GM18508 (cell line): ENCODE measurements around the gene DBNDD1.
"Not testable (repeated sequence)": the region's sequence is repeated elsewhere in the genome, so short reads cannot be mapped to it uniquely, and the experiment has no call there.

Experiments
- ATAC-seq: cut with Tn5 transposase; IDR thresholded peaks from one replicate; pipeline ENCODE4 v1.9.1; 2021; ENCODE audit warnings: moderate number of reproducible peaks; ENCODE audit not compliant: insufficient read depth, unreplicated experiment

DBNDD1 gene

DNA sequence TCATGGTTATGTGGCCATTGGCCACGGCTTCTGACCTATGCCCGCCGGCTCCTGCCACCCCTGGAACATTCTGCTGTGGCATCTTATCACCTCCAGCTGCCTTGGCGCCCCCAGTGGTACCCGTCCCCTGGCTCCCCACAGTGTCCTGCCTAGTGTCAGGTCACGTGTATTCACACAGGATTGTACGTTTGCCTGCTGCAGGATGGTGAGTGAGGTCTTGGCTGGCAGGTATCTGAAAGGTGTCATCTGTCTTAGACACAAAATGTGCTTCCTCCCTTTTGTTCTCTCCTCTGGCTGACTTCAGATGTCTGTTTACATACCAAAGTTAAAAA lies 24.9 kb downstream of the DBNDD1 start:
- ATAC-seq, result no peak

DNA sequence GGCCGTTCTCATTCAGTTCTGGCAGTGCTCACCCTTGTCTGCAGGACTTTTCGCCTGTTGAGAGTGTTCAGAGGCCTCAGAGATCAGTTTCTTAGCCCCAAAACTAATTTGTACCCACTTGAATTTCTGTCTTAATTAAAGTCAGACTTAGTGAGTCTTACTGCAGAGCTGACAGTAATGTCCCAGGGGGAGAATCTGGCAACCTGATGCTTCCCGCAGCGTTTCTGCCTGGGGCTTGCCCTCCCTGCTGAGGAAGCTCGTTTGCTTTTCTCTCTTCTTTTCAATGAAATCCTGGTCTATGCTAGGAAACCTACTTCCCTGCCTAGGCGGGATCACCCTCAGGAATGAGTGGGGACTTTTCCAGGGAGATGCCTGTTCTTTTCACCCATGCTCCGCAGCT lies 25.3 kb downstream of the DBNDD1 start:
- no peak for ATAC-seq

DNA sequence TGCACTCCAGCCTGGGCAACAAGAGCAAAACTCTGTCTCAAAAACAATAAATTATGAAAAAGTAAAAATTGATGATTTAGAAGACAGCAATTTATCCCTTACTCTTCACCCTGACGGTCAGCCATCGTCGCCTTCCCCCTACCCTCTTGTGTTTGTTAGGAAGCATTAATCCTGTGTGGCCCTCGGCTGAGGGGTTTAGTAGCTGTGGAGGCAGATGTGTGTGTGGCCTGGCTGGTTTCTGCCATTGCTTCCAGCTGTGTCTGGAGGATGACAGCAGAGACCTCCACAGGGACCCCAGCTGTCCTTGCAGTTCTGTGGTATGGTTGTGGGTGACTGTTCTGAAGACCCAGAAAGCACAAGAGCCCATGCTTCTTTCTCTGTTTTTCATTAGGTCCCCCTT lies 25.9 kb downstream of the DBNDD1 start:
- ATAC-seq, result no peak

DNA sequence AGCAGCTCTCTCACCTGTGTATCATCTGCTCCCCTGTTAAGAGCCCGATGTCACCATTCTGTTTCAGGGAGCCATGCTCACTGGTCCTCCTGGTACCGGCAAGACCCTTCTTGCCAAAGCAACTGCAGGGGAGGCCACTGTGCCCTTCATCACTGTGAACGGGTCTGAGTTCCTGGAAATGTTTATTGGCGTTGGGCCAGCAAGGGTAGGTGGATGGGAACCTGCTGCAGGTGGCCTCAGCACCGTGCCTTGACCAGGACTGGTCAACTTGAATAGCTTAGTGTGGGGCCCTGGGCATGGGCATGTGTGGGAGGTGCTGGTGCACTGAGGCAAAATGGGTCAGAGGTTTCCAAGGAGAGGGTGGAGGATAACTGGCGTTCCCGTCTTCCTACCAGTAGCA lies 28.5 kb downstream of the DBNDD1 start:
- ATAC-seq, result no peak

DNA sequence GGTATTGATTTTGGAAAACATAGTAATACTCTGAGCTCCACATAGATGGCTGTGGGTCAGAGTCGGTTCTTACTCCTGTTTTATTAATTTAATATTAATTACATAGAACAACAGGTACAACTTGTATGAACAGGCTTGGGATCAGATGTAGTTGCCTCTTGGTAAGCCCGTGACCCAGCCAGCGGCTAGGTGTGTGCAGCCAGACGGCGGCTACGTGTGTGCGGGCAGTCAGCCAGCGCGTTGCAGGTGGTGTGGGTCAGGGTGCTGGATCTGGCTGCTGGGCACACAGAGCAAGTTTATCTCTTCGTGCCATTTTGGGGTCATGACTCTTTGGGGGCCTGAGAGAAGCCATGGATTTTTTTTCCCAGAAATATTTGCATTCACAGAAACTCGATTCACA lies 30.3 kb downstream of the DBNDD1 start:
- no peak for ATAC-seq

DNA sequence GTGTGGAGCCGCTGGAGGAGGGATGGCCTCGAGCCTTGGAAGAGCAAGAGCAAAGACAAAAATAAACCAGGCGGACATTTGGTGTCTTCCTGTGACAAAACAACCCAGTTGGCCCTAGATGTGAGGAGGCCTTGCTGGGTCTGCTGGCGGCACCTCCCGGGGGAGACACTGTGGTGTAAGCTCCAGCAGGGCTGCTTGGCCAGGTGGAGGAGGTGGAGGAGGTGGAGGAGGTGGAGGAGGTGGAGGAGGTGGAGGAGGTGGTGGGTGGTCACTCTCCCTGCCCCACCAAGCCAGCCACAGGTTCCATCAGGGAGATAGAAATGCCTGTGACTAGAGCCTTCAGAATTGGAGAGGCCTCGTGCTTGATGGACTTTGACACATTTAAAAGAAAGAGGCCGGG lies 32.1 kb downstream of the DBNDD1 start:
- no peak for ATAC-seq

DNA sequence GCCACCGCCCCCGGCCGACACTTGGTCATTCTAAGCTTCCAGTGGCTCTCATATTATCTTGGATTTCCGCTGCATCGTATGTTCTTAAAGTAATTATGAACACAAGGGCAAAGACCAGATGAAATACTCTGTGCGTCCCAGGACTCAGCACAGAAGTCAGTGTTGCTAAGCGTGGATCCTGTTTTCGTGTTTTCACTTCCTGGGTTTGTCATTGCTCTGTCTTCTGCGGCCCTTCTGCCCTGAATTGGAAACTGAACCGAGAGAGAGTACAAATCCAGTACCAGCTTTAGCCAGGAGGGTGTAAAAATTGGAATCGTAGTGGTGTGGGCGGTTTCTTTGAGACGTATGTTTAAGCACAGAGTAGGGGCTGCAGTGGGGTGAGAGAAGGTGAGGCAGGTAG lies 32.7 kb downstream of the DBNDD1 start:
- ATAC-seq, result no peak

DNA sequence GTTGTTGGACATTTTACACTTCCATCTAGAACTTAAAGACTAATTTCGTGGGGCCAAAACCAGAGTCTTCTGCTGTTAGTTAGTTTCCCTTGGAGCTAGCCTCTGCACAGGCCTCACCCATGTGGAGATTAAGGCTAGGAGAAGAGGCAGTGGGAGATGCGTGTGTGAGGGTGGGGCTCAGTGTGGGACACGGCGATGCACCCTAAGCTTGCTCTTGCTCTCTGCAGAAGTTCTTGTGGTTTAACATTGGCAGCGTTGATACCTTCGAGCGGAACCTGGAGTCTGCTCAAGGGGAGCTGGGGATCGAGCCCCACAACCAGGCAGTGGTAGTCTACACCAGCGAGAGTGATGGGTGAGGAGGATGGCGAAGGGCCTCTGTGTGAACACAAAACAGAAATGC lies 34.0 kb downstream of the DBNDD1 start:
- no peak for ATAC-seq

DNA sequence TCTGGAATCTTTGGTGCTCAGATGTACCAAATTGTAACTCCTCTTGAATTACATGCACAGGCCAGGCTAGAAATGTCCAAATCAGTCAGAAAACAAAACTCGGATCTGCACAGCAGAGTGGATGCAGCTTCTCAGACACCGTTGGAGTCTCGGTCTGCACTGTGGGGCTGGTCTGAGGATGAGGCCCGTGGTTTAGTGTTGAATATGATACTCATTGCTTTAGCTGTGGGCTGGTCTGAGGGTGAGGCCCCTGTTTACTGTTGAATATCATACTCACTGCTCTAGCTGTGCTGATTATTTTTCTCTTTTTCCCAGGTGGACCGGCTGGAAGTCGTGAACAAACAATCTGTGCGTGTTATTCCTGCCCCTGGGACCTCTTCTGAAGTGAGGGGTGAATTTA lies 35.0 kb downstream of the DBNDD1 start:
- no peak for ATAC-seq

DNA sequence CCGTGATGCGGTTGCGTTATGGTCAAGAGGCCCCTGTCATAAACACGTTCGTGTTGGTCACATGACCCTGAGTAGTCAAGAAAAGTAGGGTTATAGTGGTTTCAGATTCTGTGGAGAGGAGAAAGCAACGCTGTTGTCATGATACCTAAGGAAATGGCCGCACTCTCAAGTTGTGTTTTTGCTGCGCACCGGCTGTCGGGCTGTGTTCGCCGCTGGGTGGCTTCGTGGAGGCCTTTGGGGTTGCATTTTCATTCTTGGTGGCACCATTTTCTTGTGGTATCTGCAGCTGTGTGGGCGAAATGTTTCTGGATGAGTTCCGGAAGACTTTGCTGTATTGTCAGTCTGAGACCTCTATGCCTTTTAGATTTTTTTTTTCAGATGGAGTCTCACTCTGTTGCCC lies 35.7 kb downstream of the DBNDD1 start:
- no peak for ATAC-seq

DNA sequence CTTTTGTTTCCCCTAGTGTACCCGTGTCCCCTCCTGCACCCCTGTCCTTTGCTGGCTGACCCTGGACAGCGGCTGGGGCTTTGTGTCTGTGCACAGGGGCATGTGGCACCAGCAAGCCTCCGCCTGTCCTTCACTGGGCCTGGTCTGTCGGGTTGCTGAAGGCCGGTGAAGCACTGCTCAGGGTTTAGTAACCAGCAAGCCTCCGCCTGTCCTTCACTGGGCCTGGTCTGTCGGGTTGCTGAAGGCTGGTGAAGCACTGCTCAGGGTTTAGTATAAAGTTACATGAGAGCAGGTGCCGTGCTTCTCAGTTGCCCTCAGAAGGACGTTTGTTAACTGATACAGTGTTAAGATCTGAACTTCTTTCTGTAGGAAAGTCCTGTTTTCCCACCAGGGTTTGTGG lies 36.9 kb downstream of the DBNDD1 start:
- no peak for ATAC-seq

DNA sequence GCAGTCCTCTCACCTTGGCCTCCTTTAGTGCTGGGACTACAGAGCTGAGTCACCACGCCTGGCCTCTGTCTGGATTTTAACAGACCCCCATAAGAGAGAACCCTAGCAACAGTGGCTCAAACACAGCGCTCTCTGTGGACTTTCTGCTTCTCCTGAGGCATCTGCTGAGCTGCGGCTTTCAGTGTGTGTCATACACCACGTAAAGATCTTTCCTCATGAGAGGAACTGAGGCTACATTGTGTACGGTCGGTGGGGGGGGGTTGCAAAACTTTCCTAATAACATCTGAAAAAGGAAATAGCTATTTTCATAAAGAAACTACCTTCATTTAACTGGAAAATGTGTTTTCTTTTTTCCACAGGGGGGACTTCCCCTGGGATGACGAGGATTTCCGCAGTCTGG lies 37.8 kb downstream of the DBNDD1 start:
- ATAC-seq, result no peak

DNA sequence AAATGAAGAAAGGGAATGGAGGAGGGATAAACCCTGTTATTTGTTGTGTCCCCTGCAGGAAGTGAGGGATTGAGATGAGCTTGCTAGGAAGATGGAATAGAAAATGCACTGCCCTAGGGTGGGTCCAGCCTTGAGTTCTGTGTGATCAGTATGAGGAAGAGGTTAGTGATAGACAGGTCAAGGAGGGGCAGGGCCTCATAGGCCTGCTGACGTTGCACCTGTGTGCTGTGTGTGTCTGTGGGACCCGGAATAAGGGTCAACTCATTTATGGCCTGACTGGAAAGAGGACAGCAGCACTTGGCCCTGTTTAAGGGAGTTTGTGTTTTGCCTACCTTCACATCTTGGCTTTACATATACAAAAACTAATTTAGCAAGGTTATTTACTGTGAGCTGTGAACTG lies 44.4 kb downstream of the DBNDD1 start:
- ATAC-seq, result no peak

DNA sequence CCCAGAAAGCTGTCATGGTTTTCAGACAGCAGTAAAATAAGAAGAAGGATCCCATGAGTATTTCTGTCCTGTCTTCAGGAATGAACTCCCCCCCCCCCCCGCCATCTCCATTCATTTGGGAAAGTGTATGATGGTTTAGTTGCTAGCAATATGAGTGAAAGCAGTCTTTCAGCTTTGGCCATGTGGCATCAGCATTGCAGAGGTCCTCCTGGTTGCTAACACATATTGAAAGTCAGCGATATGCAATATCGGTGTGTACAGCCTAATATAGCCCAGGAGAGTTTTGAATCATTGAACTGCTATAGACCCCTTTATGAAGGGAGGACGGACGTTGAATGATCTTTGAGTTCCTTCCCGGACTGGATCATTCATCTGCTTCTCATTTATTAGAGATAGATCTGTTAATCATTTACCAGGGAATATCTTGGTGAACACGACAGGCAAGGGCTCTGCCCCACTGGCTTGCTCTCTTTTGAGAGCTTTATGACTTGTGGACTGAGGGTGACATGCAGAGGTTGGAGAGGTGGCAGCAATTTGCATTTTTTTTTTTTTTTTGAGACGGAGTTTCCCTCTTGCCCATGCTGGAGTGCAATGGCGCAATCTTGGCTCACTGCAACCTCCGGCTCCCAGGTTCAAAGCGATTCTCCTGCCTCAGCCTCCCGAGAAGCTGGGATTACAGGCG lies 45.5 kb downstream of the DBNDD1 start:
- no peak for ATAC-seq

DNA sequence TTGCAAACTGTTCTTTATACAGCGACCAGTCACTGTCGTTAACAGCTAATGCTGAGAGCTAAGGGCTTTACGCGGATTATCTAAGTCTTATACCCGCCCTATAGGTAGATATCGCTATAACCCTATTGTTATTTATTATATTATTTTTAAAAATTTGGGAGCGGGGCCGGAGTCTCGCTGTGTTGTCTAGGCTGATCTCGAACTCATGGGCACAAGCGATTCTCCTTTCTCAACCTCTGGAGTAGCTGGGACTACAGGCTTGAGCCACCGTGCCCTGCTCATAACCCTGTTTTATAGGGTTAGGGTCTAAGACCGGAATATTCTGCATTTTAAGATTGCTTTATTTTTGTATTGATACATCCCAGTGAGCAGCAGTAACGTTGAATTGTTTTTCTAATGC lies 46.0 kb downstream of the DBNDD1 start:
- ATAC-seq, result no peak

DNA sequence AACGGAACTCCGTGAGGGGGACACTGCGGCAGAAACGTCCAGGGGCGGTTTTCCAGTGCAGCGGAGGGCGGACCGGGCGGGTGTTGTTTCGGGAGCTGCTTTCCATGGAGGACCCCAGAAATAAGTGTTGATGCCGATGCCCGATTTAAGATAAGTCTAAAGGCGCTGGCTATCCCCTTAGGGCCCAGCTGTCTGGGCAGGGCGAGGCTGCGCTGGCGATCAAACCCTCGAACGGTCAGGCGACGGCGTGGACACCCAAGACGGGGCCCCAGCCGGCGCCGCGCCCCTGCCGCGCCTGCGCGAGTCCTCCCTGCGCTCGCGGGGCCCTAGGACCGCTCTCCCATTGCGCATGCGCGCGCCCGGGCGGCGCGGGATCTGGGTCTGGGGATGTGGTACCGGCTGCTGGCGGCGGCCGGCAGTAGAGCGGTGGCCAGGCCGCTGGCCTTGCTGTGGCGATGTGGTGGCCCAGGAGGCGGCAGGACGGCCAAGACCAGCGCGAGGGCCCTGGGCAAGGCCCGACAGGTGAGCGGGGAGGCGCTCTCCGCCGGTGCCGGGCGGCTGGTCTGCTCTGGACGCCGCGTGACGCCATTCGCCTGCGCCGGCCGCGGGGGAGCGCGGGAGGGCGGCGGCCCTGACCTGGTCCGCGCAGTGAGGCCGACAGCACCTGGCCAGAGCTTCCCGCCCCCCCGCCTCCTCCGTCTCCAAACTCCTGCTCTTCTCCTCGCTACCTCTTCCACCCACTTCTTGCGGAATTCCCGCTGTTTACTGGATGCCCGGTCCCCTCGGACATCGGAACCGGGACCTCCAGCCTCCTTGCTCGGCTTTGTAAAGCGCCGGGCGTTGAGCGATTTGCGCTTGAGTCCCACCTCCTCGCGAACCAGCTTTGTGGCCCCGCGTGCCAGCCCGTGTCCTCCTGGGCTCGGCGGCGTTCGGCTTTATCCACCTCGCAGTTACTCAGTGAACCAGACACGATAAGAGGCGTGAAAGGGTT lies 46.7 kb downstream of the DBNDD1 start:
- no peak for ATAC-seq

DNA sequence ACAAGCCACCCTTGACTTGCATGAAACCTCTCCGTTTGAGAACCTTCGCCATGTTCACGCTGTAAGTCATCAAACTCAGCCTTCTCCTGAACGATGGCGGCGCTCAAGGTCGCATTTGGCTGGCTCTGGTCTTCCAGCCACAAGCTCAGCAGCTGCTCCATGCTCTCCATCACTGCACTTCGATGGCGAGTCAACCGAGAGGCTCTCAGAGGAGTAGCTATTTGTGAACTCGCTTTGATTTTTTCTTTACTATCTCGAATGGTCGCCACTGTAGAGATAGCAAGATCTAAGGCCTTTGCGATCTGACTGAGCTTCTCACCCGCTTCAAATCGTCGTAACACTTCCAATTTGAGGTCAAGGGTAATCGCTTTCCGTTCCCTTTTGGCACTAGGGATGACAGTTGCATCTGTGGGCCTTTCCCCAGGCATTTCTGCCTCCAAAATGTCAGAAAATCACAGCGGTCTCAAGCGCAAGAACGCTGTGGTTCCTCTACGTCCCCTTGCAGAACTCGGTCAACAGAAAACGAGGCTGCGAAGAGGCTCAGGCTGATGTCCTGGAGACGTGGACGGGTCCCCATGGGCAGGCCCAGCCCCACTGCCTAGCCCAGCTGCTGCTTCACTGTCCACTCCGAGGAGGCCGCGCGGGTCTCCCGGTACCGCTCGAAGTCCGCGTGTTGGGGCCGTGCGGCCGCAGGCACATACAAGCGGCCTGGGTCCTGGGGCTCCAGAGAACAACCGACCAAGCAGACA lies 47.6 kb downstream of the DBNDD1 start:
- no peak for ATAC-seq

DNA sequence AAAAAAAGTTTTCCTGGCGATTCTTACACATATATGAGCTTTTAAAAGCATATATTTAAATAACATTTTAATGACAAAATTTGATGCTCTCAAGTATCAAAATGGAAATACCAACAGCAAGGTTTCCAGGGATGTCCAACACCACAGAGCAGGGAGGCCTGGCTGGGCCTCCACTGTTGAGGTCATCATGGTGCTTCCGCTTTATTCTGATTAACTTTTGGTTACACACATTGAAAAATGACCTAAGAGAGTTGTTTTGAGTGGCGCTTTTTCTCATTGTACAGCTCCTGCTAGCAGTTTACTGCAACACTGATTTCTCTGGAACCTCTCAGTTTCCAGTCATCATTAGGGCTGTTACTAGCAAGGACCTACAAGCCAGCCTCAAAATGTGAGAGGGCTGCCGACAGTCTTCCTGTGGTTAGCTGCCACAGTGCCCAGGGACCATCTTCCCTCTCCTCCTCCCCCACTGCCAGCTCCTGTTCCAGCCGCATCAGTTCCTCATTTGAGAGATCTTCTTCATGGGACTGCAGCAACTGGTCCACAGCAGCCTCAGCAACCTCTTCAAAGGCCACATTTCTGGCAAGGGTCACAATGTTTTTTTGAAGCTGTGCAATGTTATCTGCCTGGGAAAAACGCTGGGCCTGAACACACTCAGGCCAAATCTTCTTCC lies 49.4 kb downstream of the DBNDD1 start:
- ATAC-seq, result no peak

DNA sequence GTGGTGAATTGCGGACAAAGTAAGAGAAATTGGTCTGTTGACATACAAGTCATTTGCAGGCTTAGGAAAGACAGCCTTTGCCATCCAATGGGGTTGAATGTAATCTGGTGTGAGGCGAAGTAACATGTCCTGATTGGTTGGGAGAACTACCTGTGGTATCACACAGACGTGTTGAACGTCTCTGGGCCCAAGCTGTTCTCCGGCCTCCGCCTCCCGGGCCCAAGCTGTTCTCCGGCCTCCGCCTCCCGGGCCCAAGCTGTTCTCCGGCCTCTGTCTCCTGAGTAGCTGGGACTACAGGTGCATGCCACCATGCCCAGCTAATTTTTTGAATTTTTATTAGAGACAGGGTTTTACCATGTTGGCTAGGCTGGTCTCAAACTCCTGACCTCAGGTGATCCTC lies 51.2 kb downstream of the DBNDD1 start:
- ATAC-seq, result not testable (repeated sequence)

DNA sequence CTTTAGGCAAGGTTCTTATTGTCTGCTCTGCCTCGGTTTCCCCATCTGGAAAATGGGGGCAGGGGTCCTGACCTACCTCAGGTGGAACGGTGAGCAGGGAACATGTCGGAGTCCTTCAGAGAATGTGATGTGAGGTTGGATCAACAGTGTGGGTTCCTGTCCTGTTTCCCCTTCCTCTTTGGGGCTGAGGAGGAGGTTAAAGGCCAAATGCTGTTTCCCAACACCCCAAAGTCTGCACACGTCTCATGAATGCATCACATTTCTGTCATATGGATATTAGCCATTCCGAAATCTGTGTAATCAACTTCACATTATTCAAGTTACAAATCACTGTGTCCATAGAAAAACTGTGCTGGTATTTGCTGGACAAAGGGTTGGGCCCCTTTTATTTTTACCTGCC lies 51.8 kb downstream of the DBNDD1 start:
- not testable (repeated sequence) for ATAC-seq

DNA sequence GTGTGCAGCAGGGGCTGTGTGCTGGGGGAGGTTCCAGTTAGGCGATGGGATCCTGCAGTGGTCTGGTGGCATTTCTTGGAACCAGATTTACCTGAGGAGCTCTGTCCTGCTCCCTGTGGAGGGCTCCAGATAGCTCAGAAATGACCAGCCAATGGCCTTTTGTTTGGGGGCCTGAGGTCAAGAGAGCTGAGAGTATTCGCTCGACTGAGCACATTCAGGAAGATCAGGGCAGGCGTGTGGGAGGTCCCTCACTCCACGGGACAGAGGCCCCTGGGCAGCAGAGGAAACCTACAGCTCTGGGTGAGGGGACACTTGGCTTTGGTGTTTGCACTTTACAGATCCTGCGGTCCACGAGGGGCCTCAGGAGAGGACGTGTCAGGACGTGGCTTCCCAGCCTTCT lies 52.5 kb downstream of the DBNDD1 start:
- no peak for ATAC-seq
